Measurements from ENCODE around the gene LASP1. TPM values are rescaled to one million over a fixed set of nuclear protein-coding genes. Genes with fewer than 3 reads are reported as not detected.

LASP1 gene
- total and polyA plus RNA-seq, 2 of the 8 experiments (the other 6 are each of a cell fraction or from before 2014, with no cell fraction given), result 114 to 180 TPM

- Histone ChIP-seq H3K18ac (ENCODE audit: extremely low read depth, low read length) (no peak overlapping the region), H3K4ac (replicated peaks; ENCODE audit: insufficient read length, low read depth, low read length) (no peak overlapping the region), H3K4me1 (replicated peaks in 1 of 4; ENCODE audit: control insufficient read depth in 3 of 4, insufficient read depth in 4 of 4, low read length in 3 of 4) (peaks cover 13 to 52% (median 32%) of the 10 kb centered on the region in 4 experiments), H4K5ac (ENCODE audit: insufficient read length, low read depth, low read length) (no peak overlapping the region), H3K79me2 (ENCODE audit: control insufficient read depth in 1 of 2, insufficient read depth in 2 of 2, low read length in 2 of 2) (peaks cover 32 to 80% of the 10 kb centered on the region in 2 experiments), H3K56ac (replicated peaks; ENCODE audit: insufficient read length, low read depth, low read length) (no peak overlapping the region), H2BK20ac (ENCODE audit: low read length) (no peak overlapping the region), H2AK5ac (ENCODE audit: low read depth, low read length) (peak overlapping the region; percentile 83; the same call in 1 of the 2 replicates), H3K4me3 (ENCODE audit: extremely low read depth in 1 of 4, insufficient read depth in 2 of 4, low read depth in 3 of 4, low read length in 4 of 4) (no peak overlapping the region), H3K36me3 (ENCODE audit: control insufficient read depth in 2 of 4, insufficient read depth in 4 of 4, low read length in 3 of 4) (peaks cover 0 to 3% (median 1%) of the 10 kb centered on the region in 4 experiments; a peak in 2 of 8 replicates), H3K9me3 (ENCODE audit: insufficient read depth in 2 of 2, low read depth in 1 of 2, low read length in 1 of 2) (no peaks in the 10 kb centered on the region), H2BK120ac (replicated peaks; ENCODE audit: low read depth, low read length) (no peak overlapping the region), H4K20me1 (replicated peaks in 1 of 2; ENCODE audit: control insufficient read depth in 1 of 2, insufficient read depth in 2 of 2, low read length in 2 of 2) (peaks cover 2 to 9% of the 10 kb centered on the region in 2 experiments), H2BK12ac (ENCODE audit: low read depth, low read length) (0 out of 2 replicates have a peak overlapping the region, but pooled peaks have one; percentile 29), H2BK5ac (ENCODE audit: low read depth, low read length) (peak overlapping the region; percentile 73), H2BK15ac (ENCODE audit: low read length) (no peak overlapping the region; the same call in 1 of the 2 replicates), H4K8ac (ENCODE audit: extremely low read depth, insufficient read depth, low read length) (no peak overlapping the region), H4K91ac (replicated peaks; ENCODE audit: insufficient read length, low read length) (peak overlapping the region; percentile 11), H3K79me1 (ENCODE audit: low read depth, low read length) (peaks cover 31% of the 10 kb centered on the region), H3K9ac (replicated peaks in 1 of 4; ENCODE audit: extremely low read depth in 1 of 4, low read depth in 3 of 4, low read length in 3 of 4) (peak overlapping the region in 1 of 4 experiments; percentile 1; a peak in 1 of 7 replicates), H3K27me3 (replicated peaks in 1 of 4; ENCODE audit: control insufficient read depth in 3 of 4, extremely low read depth in 1 of 4, insufficient read depth in 3 of 4, low read length in 3 of 4) (no peaks in the 10 kb centered on the region), H3K27ac (ENCODE audit: low read depth, low read length) (no peak overlapping the region; the same call in 1 of the 2 replicates), H3K14ac (ENCODE audit: insufficient read length) (no peak overlapping the region), H3K23ac (ENCODE audit: insufficient read length) (no peak overlapping the region), H3K4me2 (ENCODE audit: insufficient read depth in 1 of 2, low read depth in 2 of 2, low read length in 2 of 2) (0 out of 4 replicates have a peak overlapping the region, but pooled peaks of 1 of the 2 experiments have one; percentile 7), H3K23me2 (ENCODE audit: low read depth, low read length) (peaks cover 9% of the 10 kb centered on the region; the same call in 1 of the 2 replicates), H2AFZ (ENCODE audit: low read length) (no peak overlapping the region)
- DNase-seq (ENCODE audit: low read depth in 1 of 2, low spot score in 2 of 2), result no peak
- FAIRE-seq, result no peak
- POLR2A ChIA-PET (ENCODE audit: partially characterized antibody), result interaction anchor here (0.9 to 24.3 kb wide), 5 partner anchors 9 to 46 kb away, joined by 3 to 468 read pairs (median 98); partner anchors contain the start of genes LASP1NB and RPL23
- TF ChIP-seq RBBP5 (IDR thresholded peaks at IDR 0.05; ENCODE audit: borderline replicate concordance, low read depth, low read length) (no peak), NRF1 (IDR thresholded peaks at IDR 0.05; ENCODE audit: low read depth, low read length) (no peak)
- CTCF ChIA-PET (ENCODE audit: partially characterized antibody), result interaction anchor here (0.9 to 3.2 kb wide), 3 partner anchors 9 to 33 kb away, joined by 3 to 16 read pairs (median 8); no protein-coding TSS in a partner anchor
- WGBS, 2 experiments (ENCODE audit: extremely low coverage in 1 of 2, insufficient coverage in 1 of 2, insufficient read length in 1 of 2, insufficient replicate concordance in 2 of 2, low coverage in 1 of 2, low lambda C conversion rate in 2 of 2, missing lambda C conversion rate in 1 of 2), result 87% methylated on average over 9 of the region's 9 CpGs; no CpG with 5 or more reads in 1 of the 2 experiments
Observed at GRCh38 chr17:38873640-38874380, 4.0 kb downstream of the LASP1 start.

All from H1 (cell line).